Fibroblast of the aortic adventitia (primary cell): ENCODE results near the gene COL23A1. TPM values are rescaled to one million over a fixed set of nuclear protein-coding genes. Genes with fewer than 3 reads are reported as not detected.

Source experiments
- DNase-seq: peaks from one replicate; pipeline ENCODE4 v3.0.0-alpha.2; 2010; ENCODE audit warnings: low read depth
- H3K4me3 ChIP-seq: 2 replicates; pipeline ENCODE4 v1.5.1; 2011; ENCODE audit warnings: low read depth, mild to moderate bottlenecking, control low read depth, low read length, moderate library complexity
- total RNA-seq: library from RNA; depleted of rRNA; stranded (reverse); fragments of >200 nt; gene quantifications from 2 replicates; pipeline ENCODE4 v1.2.3, GENCODE V29; 2012; ENCODE audit warnings: low replicate concordance
- TF ChIP-seq, protein P1 (sequence below): IDR thresholded peaks from 2 replicates; pipeline ENCODE4 v1.5.1; 2011; ENCODE audit warnings: mild to moderate bottlenecking, low read length, control low read depth, inconsistent platforms; ENCODE audit not compliant: insufficient read depth

Gene COL23A1
- total RNA-seq, 1 donor, result not detected

- TF ChIP-seq, protein P1, sequence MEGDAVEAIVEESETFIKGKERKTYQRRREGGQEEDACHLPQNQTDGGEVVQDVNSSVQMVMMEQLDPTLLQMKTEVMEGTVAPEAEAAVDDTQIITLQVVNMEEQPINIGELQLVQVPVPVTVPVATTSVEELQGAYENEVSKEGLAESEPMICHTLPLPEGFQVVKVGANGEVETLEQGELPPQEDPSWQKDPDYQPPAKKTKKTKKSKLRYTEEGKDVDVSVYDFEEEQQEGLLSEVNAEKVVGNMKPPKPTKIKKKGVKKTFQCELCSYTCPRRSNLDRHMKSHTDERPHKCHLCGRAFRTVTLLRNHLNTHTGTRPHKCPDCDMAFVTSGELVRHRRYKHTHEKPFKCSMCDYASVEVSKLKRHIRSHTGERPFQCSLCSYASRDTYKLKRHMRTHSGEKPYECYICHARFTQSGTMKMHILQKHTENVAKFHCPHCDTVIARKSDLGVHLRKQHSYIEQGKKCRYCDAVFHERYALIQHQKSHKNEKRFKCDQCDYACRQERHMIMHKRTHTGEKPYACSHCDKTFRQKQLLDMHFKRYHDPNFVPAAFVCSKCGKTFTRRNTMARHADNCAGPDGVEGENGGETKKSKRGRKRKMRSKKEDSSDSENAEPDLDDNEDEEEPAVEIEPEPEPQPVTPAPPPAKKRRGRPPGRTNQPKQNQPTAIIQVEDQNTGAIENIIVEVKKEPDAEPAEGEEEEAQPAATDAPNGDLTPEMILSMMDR, result no peak
- no peak for DNase-seq
Measured at GRCh38 chr5:178536541-178537466, 53.4 kb downstream of the COL23A1 start.

DNA sequence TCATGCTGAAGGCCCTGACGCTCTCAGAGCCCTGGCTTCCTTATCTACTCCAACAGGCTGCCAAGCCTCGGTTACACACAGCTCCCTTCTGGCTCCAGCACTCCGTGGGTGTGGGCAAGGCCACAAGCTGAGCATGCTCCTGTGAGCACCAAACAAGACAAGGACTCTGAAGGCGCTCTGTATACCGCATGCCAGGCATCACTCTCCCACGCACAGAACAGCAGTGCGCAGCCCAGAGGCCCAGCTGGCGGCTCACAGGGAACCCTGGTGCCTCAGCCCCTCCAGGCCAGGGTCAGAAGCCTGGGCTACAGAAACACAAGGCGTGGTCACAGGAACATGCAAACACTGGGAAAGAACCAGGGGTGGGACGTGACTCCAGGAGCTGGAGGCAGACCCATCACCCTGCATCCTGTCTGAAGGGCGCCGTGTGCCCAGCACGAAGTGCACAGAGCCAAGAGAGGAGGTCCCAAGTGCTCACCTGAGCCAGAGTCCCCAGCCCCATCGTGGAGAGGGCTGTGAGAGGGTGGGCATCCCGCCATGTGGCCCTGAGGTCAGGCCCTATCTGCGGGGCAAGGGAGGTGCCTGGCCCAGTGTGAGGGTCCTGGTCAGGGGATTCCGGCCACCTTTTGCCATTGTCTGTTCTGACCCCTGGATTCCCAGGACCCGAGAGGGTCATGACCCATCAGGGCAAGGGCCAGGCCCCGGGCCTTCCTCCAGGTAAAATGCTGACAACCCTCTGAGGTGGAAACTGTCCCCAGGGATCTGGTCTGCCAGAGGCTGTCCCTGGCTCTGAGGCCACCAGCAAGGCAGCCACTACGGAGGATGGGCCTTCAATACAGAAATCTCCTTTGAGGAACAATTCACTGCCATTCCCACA is 54.7 kb downstream of the COL23A1 start:
- no peak for DNase-seq

More at GRCh38 chr5:178536541-178537466, 53.4 kb downstream of the COL23A1 start:
- no peak overlapping the region for H3K4me3 ChIP-seq

DNA sequence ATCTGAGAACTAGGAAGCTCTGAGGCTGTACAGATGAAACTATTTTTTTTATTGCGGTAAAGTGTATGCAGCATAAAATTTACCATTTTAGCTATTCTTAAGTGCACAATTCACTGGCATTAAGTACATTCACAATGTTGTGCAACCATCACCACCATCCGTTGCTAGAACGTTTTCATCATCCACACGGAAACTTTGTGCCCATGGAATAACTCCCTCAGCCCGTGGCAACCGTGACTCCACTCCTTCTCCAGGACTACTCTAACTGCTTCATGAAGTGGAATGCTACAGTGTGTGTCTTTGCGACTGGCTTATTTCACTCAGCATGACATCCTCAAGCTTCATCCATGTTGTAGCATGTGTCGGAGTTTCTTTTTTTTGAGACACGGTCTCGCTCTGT is 57.1 kb downstream of the COL23A1 start:
- TF ChIP-seq, protein P1, result no peak
- no peak for DNase-seq
- no peak overlapping the region for H3K4me3 ChIP-seq

More for the DNA sequence above, 54.7 kb downstream of the COL23A1 start:
- H3K4me3 ChIP-seq, result no peak overlapping the region
- TF ChIP-seq, protein P1, result no peak

DNA sequence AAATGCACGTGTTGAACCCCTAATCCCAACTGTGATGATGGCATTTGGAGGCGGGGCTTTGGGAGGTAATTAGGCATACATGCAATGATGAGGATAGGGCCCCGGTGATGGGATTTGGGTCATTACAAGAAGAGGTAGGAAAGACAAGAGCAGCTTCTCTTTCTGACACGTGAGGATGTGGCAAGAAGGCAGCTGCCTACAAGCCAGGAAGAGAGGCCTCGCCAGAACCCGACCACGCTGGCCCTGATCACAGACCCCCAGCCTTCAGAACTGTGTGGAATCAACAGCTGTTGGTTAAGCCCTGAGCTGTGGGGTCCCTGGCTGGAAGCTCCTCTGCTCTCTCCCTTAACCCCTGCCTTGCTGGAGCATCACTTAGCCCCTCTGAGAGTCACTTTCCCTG is 57.5 kb downstream of the COL23A1 start:
- H3K4me3 ChIP-seq, result no peak overlapping the region
- no peak for DNase-seq
- TF ChIP-seq, protein P1, result no peak

GRCh38 chr5:178532236-178532635 is 58.0 kb downstream of the COL23A1 start:
- H3K4me3 ChIP-seq, result no peak overlapping the region
- TF ChIP-seq, protein P1, result no peak
- no peak for DNase-seq

DNA sequence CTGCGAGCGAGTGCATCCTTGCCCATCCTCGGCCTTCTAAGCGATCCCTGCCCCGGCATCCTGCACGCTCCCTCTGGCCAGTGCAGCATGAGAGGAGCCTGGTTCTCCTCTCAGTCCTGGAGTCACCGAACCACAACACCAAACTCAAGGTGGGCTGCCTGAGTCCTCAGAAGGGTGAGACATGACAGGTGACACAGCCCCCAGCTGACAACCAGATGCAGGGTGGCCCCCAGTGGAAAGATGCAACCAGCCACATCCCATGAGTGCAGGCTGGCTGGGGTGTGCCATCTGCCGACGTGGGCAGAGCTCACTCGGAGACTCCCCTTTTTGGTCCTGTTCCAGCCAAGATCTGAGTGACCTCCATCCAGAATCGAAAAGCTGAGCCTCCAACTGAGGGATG is 58.4 kb downstream of the COL23A1 start:
- TF ChIP-seq, protein P1, result no peak
- no peak for DNase-seq
- H3K4me3 ChIP-seq, result no peak overlapping the region
